H1 (cell line): ENCODE data around the gene LAMC1.

ENCODE experiments used
- ASH2L ChIP-seq: fragments of 200-600, 300-600 bp; sonication (generic); IDR thresholded peaks from one replicate; pipeline ENCODE4 v1.7.1; 2017; ENCODE audit warnings: low read length
- JUN ChIP-seq: IDR thresholded peaks from 2 replicates; pipeline ENCODE4 v1.6.1; 2011; ENCODE audit warnings: low read depth, mild to moderate bottlenecking, improper control_type of control experiment, low read length
- KDM5A ChIP-seq: fragments of 200-600 bp; IDR thresholded peaks from 2 replicates; pipeline ENCODE4 v1.7.1; 2012; ENCODE audit warnings: mild to moderate bottlenecking, low read length, inconsistent platforms, mixed read lengths
- POLR2A ChIP-seq, 2 experiments: IDR thresholded peaks; 1 replicate in 1 of 2; 2 replicates in 1 of 2; pipeline ENCODE4 v1.6.1; 2011; ENCODE audit warnings: low read depth in 2 of 2, low read length in 2 of 2, mild to moderate bottlenecking in 2 of 2; ENCODE audit errors: control extremely low read depth in 1 of 2
- SIN3A ChIP-seq, 2 experiments: IDR thresholded peaks in 1 of 2; conservative IDR thresholded peaks in 1 of 2; 2 replicates each; pipeline ENCODE4 v1.6.1; 2011 to 2012; ENCODE audit warnings: low read length in 2 of 2, improper control_type of control experiment in 1 of 2, low read depth in 1 of 2, mild to moderate bottlenecking in 1 of 2
- TF ChIP-seq, protein P1 (sequence below), 3 experiments: IDR thresholded peaks; 1 replicate in 2 of 3; 2 replicates in 1 of 3; pipeline versions ENCODE4 v1.5.1 to v1.6.1; 2011; ENCODE audit warnings: low read length in 3 of 3, mild to moderate bottlenecking in 3 of 3, inconsistent platforms in 2 of 3, low read depth in 1 of 3, moderate library complexity in 1 of 3; ENCODE audit not compliant: insufficient read depth in 1 of 3; ENCODE audit errors: control extremely low read depth in 1 of 3

DNA sequence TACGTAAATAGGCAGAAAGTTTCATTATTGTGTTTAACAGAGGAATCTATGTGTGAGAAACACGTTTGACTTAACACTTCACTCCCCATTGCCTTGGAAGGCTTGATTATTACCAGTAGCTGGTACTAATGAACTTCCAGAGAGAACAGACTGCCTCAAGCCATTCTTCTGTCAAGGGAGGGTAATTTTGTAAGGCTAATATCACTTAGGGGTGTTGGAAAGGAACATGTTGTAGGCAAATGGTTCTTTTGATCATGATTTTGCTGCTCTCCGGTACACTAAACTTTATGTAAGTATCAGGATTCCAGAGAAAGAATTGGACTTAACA, 1.8 kb downstream of the LAMC1 start:
- TF ChIP-seq POLR2A (IDR thresholded peaks at IDR 0.05; ENCODE audit: control extremely low read depth in 1 of 2, low read depth in 2 of 2, low read length in 2 of 2) (no peak), SIN3A (conservative IDR thresholded peaks at IDR 0.05 in 1 of 2, IDR thresholded peaks at IDR 0.05 in 1 of 2; ENCODE audit: low read depth in 1 of 2, low read length in 2 of 2) (no peak), JUN (no peak), KDM5A (no peak), ASH2L (no peak)
- TF ChIP-seq, protein P1, sequence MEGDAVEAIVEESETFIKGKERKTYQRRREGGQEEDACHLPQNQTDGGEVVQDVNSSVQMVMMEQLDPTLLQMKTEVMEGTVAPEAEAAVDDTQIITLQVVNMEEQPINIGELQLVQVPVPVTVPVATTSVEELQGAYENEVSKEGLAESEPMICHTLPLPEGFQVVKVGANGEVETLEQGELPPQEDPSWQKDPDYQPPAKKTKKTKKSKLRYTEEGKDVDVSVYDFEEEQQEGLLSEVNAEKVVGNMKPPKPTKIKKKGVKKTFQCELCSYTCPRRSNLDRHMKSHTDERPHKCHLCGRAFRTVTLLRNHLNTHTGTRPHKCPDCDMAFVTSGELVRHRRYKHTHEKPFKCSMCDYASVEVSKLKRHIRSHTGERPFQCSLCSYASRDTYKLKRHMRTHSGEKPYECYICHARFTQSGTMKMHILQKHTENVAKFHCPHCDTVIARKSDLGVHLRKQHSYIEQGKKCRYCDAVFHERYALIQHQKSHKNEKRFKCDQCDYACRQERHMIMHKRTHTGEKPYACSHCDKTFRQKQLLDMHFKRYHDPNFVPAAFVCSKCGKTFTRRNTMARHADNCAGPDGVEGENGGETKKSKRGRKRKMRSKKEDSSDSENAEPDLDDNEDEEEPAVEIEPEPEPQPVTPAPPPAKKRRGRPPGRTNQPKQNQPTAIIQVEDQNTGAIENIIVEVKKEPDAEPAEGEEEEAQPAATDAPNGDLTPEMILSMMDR (IDR thresholded peaks at IDR 0.05; ENCODE audit: control extremely low read depth in 1 of 3, insufficient read depth in 1 of 3, low read depth in 1 of 3, low read length in 3 of 3), result no peak
